ENCODE measurements around the gene YIPF5. TPM values are rescaled to one million over a fixed set of nuclear protein-coding genes. Genes with fewer than 3 reads are reported as not detected.

Gene YIPF5
- polyA plus RNA-seq (2012; ENCODE audit: insufficient read depth, insufficient read length): 33.9 TPM

- peak; percentile 96 for DNase-seq (ENCODE audit: low read depth, low spot score)
- peak within 1 kb of the TSS; percentile 74 for H3K4me3 ChIP-seq (ENCODE audit: low read length)
Measured at GRCh38 chr5:144170276-144171024, at the start of gene YIPF5, which contains the start of gene KCTD16. YIPF5 (minus strand) TSS chr5:144170659; CDS start chr5:144169955, 704 bp downstream. KCTD16 (plus strand) TSS chr5:144170873.

- DNase-seq (ENCODE audit: low read depth, low spot score): no peak
- H3K4me3 ChIP-seq (ENCODE audit: low read length): no peak overlapping the region
Measured at GRCh38 chr5:144219869-144220268, 49.4 kb upstream of the YIPF5 start.

DNA sequence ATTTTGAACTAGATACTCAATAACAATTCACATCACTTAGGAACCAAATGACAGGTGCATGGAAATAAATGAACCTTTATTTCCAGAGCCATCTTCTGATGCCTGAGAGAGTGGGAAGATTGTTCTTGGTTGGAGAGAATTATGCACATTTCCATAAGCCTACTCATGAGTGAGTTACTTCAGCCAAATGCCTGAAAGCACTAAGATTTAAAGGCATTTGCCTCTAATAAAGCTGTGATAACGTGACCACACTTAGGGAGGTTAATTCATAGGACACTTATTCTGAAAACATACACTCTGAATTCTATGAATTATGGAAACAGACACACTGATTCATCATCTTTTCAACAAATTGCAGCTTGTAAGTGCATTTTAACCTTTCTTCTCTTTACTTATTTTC lies 40.2 kb upstream of the YIPF5 start:
- no peak overlapping the region for H3K4me3 ChIP-seq (ENCODE audit: low read length)
- no peak for DNase-seq (ENCODE audit: low read depth, low spot score)

DNA sequence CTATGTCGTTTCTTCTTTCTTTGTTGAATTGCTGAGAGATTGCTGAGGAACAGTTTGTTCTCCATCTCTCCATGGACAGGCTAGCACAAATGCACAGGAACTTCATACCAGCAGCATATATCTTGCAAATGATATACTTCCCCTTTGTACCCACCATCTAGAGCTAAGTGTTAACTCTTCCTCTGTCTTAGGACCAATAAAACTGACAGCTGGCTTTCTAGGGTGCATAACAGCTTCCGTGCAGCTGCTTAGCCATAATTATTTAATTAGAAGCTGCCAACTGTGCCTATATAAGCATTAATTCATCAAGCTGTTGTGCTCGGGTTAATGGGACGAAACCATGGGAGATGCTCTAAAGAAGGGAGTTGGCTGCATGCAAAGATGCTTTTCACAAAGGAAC lies 38.9 kb upstream of the YIPF5 start:
- no peak for DNase-seq (ENCODE audit: low read depth, low spot score)
- H3K4me3 ChIP-seq (ENCODE audit: low read length): no peak overlapping the region

- no peak for DNase-seq (ENCODE audit: low read depth, low spot score)
- no peak overlapping the region for H3K4me3 ChIP-seq (ENCODE audit: low read length)
Measured at GRCh38 chr5:144207875-144208444, 37.5 kb upstream of the YIPF5 start.

- H3K4me3 ChIP-seq (ENCODE audit: low read length): no peak overlapping the region
- DNase-seq (ENCODE audit: low read depth, low spot score): no peak
Measured at GRCh38 chr5:144206141-144206540, 35.7 kb upstream of the YIPF5 start.

DNA sequence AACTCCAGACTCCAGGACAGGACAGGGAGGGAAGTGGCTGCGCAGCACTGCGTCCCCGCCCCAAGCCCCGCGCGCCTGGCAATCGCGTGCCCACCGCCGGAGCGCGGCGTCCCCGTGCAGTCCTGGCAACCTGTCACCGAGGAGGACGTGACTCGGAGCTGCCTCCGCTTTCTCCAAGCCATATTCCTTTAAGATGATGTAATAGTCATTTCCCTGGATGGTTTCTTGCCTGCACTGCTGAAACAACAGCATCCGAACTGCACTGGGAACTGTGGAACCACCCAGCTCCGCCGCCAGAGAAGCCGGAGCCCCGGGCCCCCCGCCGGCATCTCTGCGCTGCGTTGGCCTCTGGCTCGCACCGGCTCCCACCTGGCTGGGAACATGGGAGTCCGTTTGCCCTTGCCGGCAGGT lies 34.7 kb upstream of the YIPF5 start:
- no peak overlapping the region for H3K4me3 ChIP-seq (ENCODE audit: low read length)
- no peak for DNase-seq (ENCODE audit: low read depth, low spot score)

GRCh38 chr5:144203750-144204596 lies 33.5 kb upstream of the YIPF5 start:
- H3K4me3 ChIP-seq (ENCODE audit: low read length): no peak overlapping the region
- DNase-seq (ENCODE audit: low read depth, low spot score): peak; percentile 58

GRCh38 chr5:144202726-144203125 lies 32.3 kb upstream of the YIPF5 start:
- H3K4me3 ChIP-seq (ENCODE audit: low read length): no peak overlapping the region
- DNase-seq (ENCODE audit: low read depth, low spot score): no peak

DNA sequence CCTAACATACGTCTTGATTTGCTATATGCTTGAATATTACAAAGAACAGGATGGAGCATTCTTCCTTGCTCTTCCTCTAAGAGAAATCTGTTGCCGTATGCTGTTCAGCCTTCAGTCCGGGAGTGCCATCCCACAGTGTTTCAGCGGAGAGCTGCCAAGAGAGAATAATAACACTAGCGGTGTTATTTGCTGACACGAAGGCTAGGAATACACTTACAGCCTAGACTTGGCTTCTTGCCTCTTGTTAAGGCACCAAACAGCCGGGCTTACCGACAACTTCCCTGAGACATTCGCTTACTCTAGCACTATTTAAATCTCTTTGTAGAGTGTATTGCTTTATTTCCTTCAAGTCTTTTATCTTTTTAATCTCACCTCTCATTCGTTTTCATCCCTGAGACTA lies 31.6 kb upstream of the YIPF5 start:
- no peak overlapping the region for H3K4me3 ChIP-seq (ENCODE audit: low read length)
- no peak for DNase-seq (ENCODE audit: low read depth, low spot score)

- no peak overlapping the region for H3K4me3 ChIP-seq (ENCODE audit: low read length)
- DNase-seq (ENCODE audit: low read depth, low spot score): no peak
Measured at GRCh38 chr5:144201588-144201987, 31.1 kb upstream of the YIPF5 start.

GRCh38 chr5:144198386-144198785 lies 27.9 kb upstream of the YIPF5 start:
- DNase-seq (ENCODE audit: low read depth, low spot score): no peak
- no peak overlapping the region for H3K4me3 ChIP-seq (ENCODE audit: low read length)

DNA sequence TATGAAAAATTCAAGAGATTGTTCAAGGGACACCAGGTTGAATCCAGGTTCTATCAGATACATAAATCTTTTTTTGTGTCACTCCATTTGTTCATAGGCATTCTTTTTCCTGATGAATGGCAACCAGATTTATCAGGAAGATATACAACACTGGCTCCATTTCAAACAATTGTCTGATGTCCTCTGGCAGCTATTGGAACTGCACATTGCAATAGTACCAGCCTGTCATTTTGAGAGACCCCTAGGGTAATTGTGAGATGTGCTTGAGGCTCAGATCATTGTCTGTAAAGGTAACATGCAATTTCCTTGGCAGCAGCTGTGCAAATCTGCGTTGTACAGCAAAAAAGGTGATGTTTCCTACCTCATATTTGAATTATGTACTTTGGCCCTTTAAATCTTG lies 26.2 kb upstream of the YIPF5 start:
- no peak overlapping the region for H3K4me3 ChIP-seq (ENCODE audit: low read length)
- DNase-seq (ENCODE audit: low read depth, low spot score): no peak

DNA sequence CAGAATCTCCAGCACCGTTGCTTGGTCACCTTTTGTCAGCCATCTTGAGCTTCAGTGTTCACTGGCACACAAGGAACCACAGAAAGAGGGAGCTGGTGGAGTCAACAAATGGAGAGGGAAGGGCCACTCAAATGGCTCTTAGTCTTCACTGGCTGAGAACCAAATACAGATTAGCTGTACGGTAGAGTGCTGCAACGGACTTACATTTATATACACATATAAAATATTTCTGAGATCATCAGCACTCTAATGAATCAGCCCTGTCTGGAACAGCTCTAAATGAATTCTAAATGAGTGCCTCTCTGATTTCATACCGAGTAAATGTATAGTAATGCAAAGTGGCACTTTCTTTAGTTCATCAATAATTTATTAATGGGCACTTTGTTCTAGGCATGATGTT lies 25.0 kb upstream of the YIPF5 start:
- H3K4me3 ChIP-seq (ENCODE audit: low read length): no peak overlapping the region
- no peak for DNase-seq (ENCODE audit: low read depth, low spot score)

DNA sequence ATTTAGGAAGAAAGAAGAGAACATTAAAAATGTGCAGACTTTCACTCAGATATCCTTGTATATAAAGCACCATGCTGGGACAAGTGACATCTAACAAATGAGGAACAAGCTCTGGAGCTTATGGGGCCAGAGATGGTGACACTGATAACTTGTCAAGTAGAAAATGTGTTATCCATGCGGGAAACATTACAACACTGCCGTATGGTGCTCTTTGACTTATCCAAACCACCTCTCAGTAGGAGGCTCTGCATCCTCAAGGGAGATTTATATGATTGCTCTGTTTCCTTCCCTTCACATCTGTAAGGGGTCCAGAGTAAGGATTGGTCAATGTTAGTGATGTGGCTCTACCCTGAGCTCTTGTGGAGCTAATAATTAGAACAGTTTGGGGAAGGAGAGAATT lies 23.7 kb upstream of the YIPF5 start:
- no peak for DNase-seq (ENCODE audit: low read depth, low spot score)
- H3K4me3 ChIP-seq (ENCODE audit: low read length): no peak overlapping the region

DNA sequence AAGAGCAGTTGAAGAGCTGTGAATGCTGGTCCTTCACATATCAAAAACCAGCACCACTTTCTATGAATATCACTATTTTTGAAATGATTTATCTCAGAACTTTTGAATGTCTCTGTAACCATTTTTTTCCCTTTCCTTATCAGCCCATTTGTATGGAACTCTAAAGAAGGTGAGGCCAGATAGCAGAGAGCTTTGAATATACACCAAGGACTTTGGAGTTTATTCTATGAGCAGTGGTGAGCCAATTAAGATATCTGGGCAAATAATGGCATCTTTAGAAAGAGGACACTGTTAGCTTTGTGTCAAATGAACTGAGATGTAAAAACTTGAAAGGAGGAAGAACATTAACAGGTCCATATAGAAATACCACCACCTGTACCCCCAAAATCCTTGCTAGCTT lies 22.2 kb upstream of the YIPF5 start:
- H3K4me3 ChIP-seq (ENCODE audit: low read length): no peak overlapping the region
- no peak for DNase-seq (ENCODE audit: low read depth, low spot score)

DNA sequence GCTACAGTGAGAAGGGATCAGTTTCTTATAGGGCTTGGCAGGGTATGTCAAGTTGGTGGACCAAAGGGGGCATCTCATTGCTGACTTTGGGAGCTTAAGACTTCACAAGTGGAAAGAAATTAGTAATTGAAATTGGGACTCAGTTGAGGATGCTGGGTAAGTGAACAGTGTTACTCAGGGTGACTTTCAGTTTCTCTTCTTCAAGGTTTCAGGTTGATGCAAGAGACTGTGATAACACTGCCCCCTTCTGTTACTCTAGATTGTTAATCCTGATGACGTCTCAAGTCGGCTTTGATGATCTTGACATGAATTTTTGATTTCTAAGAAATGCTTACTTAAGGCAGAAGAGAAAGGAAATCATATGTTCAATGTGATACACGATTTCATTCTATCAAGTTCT lies 21.5 kb upstream of the YIPF5 start:
- H3K4me3 ChIP-seq (ENCODE audit: low read length): peak overlapping the region; percentile 33
- peak; percentile 89 for DNase-seq (ENCODE audit: low read depth, low spot score)

DNA sequence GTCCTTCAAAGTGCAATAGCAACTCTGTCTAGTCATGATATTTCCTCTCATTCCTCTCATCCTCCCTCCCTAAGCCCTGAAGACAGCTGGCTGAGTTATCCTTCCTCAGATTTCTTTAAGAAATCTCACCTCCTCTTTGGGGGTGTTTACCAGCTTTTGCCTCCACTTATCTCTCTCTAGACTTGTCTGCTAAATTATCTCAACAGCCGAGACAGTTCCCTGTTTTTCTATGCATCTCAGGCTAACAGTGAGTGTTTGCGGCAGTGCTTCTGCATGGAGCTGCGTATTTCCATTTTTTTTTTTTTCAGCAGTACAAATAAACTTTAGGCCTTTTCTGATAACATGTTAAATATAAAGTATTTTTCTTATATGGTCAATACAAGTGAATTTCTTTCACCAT lies 21.1 kb upstream of the YIPF5 start:
- H3K4me3 ChIP-seq (ENCODE audit: low read length): peak overlapping the region; percentile 33
- no peak for DNase-seq (ENCODE audit: low read depth, low spot score)

GRCh38 chr5:144189800-144190429 lies 19.5 kb upstream of the YIPF5 start:
- H3K4me3 ChIP-seq (ENCODE audit: low read length): no peak overlapping the region
- DNase-seq (ENCODE audit: low read depth, low spot score): peak; percentile 93
